ENCODE measurements around the gene CCNA2. TPM values are rescaled to one million over a fixed set of nuclear protein-coding genes. Genes with fewer than 3 reads are reported as not detected.

Gene CCNA2
- total and polyA plus RNA-seq, 4 donors, result 0.33 to 81.4 (median 2.4) TPM

DNA sequence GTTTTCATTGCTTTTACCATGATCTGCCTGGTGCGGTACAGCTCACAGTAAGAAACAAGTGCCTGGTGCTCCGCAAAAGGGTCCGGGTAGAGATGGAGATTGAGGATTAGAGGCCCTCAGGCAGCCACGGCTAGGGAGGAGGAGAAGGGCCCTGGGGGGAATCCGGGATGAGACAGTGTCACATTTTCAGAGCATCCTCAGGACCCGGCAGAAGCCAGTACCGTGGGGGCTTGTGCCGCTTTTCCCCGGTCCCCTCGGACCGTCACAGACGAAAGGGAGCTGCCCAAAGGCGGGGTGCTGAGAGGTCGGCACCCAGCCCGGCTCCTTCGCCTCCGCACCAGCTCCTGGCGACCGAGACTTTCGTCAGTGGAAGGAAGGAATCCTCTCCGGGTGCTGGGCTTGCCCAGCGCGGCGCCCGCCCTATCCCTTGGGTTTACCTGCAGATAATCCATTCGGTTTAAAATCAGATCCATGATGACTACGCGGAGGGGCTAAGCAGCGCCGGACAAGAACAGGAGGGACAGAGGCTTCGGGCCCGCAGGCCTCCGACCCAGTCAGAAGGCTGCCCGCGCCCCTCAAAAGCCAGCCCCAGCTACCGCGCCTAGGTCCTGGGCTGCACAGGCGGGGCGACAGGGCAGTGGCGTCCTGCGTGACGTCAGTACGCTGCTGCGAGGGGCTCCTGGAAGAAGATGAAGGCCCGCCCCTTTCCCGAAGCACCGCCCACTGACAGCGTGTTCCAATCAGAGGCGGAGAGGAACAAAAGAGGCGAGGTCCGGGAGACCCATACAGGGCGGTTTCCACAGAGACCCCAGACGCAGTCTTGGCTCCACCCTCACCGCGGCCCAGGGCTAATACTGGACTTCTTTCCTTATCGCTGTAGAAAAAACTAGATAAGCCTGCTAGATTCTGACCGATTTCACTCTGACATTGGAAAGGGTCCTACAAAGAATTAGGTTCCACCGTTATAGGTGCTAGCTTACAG is 46.4 kb upstream of the CCNA2 start, which contains the start of gene BBS7:
Gene BBS7, minus strand, starts transcription at position 634 of the 982 bp plus-strand sequence. Its CDS starts 161 bp downstream, at position 473.
- Histone ChIP-seq H3K27me3 (ENCODE audit: control insufficient read depth in 4 of 4, insufficient read depth in 4 of 4, low read length in 3 of 4) (no peaks in the 10 kb centered on the region), H3K36me3 (ENCODE audit: control insufficient read depth in 4 of 4, insufficient read depth in 3 of 4, low read depth in 1 of 4, low read length in 3 of 4) (peaks cover 0 to 2% (median 0%) of the 10 kb centered on the region in 4 donors), H3K9ac (ENCODE audit: low read depth in 1 of 2, low read length in 2 of 2) (peak within 1 kb of the TSS; percentile 52 to 60), H3K9me3 (ENCODE audit: control insufficient read depth in 4 of 4, low read length in 3 of 4) (no peaks in the 10 kb centered on the region), H3K4me1 (ENCODE audit: control insufficient read depth in 4 of 4, insufficient read depth in 4 of 4, low read length in 3 of 4) (peaks cover 0 to 7% (median 3%) of the 10 kb centered on the region in 4 donors), H3K27ac (ENCODE audit: low read depth in 1 of 2, low read length in 2 of 2) (peak within 1 kb of the TSS; percentile 63 to 77), H3K4me3 (ENCODE audit: low read depth in 1 of 3, low read length in 3 of 3) (peak within 1 kb of the TSS; percentile 66 to 88 (median 83))
- DNase-seq (ENCODE audit: low spot score), result peak; percentile 99
- TF ChIP-seq NR2F2 (IDR thresholded peaks at IDR 0.05), result no peak
- TF ChIP-seq, protein P1, sequence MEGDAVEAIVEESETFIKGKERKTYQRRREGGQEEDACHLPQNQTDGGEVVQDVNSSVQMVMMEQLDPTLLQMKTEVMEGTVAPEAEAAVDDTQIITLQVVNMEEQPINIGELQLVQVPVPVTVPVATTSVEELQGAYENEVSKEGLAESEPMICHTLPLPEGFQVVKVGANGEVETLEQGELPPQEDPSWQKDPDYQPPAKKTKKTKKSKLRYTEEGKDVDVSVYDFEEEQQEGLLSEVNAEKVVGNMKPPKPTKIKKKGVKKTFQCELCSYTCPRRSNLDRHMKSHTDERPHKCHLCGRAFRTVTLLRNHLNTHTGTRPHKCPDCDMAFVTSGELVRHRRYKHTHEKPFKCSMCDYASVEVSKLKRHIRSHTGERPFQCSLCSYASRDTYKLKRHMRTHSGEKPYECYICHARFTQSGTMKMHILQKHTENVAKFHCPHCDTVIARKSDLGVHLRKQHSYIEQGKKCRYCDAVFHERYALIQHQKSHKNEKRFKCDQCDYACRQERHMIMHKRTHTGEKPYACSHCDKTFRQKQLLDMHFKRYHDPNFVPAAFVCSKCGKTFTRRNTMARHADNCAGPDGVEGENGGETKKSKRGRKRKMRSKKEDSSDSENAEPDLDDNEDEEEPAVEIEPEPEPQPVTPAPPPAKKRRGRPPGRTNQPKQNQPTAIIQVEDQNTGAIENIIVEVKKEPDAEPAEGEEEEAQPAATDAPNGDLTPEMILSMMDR (IDR thresholded peaks at IDR 0.05; ENCODE audit: low read depth, low read length, missing input control), result no peak
- TF ChIP-seq HNF4A (conservative IDR thresholded peaks at IDR 0.05), result no peak
- peak; percentile 40 for TF ChIP-seq YY1 (IDR thresholded peaks at IDR 0.05)
- no peak for TF ChIP-seq TAF1 (conservative IDR thresholded peaks at IDR 0.05)
- TF ChIP-seq FOXA2 (IDR thresholded peaks at IDR 0.05), result no peak
- TF ChIP-seq FOXA1 (IDR thresholded peaks at IDR 0.05), result no peak
- TF ChIP-seq RXRA (IDR thresholded peaks at IDR 0.05), result no peak
- TF ChIP-seq, protein P2, sequence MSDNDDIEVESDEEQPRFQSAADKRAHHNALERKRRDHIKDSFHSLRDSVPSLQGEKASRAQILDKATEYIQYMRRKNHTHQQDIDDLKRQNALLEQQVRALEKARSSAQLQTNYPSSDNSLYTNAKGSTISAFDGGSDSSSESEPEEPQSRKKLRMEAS (IDR thresholded peaks at IDR 0.05), result no peak
- peak in 1 of 2 donors; percentile 3 for TF ChIP-seq RAD21 (IDR thresholded peaks at IDR 0.05)
- peak; percentile 37 for TF ChIP-seq SP1 (IDR thresholded peaks at IDR 0.05)
- no peak for TF ChIP-seq GABPA (IDR thresholded peaks at IDR 0.05 in 1 of 2, conservative IDR thresholded peaks at IDR 0.05 in 1 of 2)
- TF ChIP-seq JUND (IDR thresholded peaks at IDR 0.05), result peak; percentile 14 to 15
- TF ChIP-seq, protein P3, sequence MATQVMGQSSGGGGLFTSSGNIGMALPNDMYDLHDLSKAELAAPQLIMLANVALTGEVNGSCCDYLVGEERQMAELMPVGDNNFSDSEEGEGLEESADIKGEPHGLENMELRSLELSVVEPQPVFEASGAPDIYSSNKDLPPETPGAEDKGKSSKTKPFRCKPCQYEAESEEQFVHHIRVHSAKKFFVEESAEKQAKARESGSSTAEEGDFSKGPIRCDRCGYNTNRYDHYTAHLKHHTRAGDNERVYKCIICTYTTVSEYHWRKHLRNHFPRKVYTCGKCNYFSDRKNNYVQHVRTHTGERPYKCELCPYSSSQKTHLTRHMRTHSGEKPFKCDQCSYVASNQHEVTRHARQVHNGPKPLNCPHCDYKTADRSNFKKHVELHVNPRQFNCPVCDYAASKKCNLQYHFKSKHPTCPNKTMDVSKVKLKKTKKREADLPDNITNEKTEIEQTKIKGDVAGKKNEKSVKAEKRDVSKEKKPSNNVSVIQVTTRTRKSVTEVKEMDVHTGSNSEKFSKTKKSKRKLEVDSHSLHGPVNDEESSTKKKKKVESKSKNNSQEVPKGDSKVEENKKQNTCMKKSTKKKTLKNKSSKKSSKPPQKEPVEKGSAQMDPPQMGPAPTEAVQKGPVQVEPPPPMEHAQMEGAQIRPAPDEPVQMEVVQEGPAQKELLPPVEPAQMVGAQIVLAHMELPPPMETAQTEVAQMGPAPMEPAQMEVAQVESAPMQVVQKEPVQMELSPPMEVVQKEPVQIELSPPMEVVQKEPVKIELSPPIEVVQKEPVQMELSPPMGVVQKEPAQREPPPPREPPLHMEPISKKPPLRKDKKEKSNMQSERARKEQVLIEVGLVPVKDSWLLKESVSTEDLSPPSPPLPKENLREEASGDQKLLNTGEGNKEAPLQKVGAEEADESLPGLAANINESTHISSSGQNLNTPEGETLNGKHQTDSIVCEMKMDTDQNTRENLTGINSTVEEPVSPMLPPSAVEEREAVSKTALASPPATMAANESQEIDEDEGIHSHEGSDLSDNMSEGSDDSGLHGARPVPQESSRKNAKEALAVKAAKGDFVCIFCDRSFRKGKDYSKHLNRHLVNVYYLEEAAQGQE (IDR thresholded peaks at IDR 0.05), result peak; percentile 13
- TF ChIP-seq HNF4G (IDR thresholded peaks at IDR 0.05), result no peak
- under 1% methylated on average over 58 of the region's 58 CpGs for WGBS

DNA sequence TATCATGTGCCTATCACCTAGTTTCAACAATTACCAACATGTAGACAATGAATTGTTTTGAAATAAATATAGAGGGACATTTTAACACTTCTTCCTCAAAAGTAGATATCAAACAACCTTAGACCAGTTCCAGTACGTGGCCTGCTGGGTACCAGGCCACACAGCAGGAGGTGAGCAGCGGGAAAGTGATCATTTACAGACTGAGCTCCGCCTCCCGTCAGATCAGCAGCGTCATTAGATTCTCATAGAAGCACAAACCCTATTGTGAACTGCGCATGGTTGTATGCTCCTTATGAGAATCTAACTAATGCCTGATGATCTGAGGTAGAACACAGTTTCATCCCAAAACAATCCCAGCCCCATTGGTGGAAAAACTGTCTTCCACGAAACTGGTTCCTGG is 40.1 kb upstream of the CCNA2 start:
- H3K4me3 ChIP-seq (ENCODE audit: low read depth in 1 of 3, low read length in 3 of 3), result no peak overlapping the region
- peaks cover 0 to 5% (median 3%) of the 10 kb centered on the region in 4 donors for H3K36me3 ChIP-seq (ENCODE audit: control insufficient read depth in 4 of 4, insufficient read depth in 3 of 4, low read depth in 1 of 4, low read length in 3 of 4)
- H3K27me3 ChIP-seq (ENCODE audit: control insufficient read depth in 4 of 4, insufficient read depth in 4 of 4, low read length in 3 of 4), result no peaks in the 10 kb centered on the region
- no peaks in the 10 kb centered on the region for H3K9me3 ChIP-seq (ENCODE audit: control insufficient read depth in 4 of 4, low read length in 3 of 4)
- DNase-seq (ENCODE audit: low spot score), result no peak
- H3K27ac ChIP-seq (ENCODE audit: low read depth in 1 of 2, low read length in 2 of 2), result no peak overlapping the region
- 92% methylated on average over 7 of the region's 7 CpGs for WGBS
- peaks cover 0 to 1% (median 0%) of the 10 kb centered on the region in 4 donors for H3K4me1 ChIP-seq (ENCODE audit: control insufficient read depth in 4 of 4, insufficient read depth in 4 of 4, low read length in 3 of 4)
- no peak overlapping the region for H3K9ac ChIP-seq (ENCODE audit: low read depth in 1 of 2, low read length in 2 of 2)
- no peak for TF ChIP-seq RAD21 (IDR thresholded peaks at IDR 0.05)
- no peak for TF ChIP-seq NR2F2 (IDR thresholded peaks at IDR 0.05)
- TF ChIP-seq, protein P3 (IDR thresholded peaks at IDR 0.05), result no peak
- TF ChIP-seq, protein P1 (IDR thresholded peaks at IDR 0.05; ENCODE audit: low read depth, low read length, missing input control), result no peak
- TF ChIP-seq GABPA (IDR thresholded peaks at IDR 0.05 in 1 of 2, conservative IDR thresholded peaks at IDR 0.05 in 1 of 2), result no peak
- TF ChIP-seq SP1 (IDR thresholded peaks at IDR 0.05), result no peak
- TF ChIP-seq HNF4A (conservative IDR thresholded peaks at IDR 0.05), result no peak
- TF ChIP-seq HNF4G (IDR thresholded peaks at IDR 0.05), result no peak
- TF ChIP-seq FOXA2 (IDR thresholded peaks at IDR 0.05), result no peak
- no peak for TF ChIP-seq FOXA1 (IDR thresholded peaks at IDR 0.05)
- no peak for TF ChIP-seq RXRA (IDR thresholded peaks at IDR 0.05)
- TF ChIP-seq TAF1 (conservative IDR thresholded peaks at IDR 0.05), result no peak
- no peak for TF ChIP-seq EGR1 (IDR thresholded peaks at IDR 0.05; ENCODE audit: low read depth in 2 of 2)
- TF ChIP-seq, protein P2 (IDR thresholded peaks at IDR 0.05), result no peak
- TF ChIP-seq YY1 (IDR thresholded peaks at IDR 0.05), result no peak
